ENCODE results near the gene MAEA.

DNA sequence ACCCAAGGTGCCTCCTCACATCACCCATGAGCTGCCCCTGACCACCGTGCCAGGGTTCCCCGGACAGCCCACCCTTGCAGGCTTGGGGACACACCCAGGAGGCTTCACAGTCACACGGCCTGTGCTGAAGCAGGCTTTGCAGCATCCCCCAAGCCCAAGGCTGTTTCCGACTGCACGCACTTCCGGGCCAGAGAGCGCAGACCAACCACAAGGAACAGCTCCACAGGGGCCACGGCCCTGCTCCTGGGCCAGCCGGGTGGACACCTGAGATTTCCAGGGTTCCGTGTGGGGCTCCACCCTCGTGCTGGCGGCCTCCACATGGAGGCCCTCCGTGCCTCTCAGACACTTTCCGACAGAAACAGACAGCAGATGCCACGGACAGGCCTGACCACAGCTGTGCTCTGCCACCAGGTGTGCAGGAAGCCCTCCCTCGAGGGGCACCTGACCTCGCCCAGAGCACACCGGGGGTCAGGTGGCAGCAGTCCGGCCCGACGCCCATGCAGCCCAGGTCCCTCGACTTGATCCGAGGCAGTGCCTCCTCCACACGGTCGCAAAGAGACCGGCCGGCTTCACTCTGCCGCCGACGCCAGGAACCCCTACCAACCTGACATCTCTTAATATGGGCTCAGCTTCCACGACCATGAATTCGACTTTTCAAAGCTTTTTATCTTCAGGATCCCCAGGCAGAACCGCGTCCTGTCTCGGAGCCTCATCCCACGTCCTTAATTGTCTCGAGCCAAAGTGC lies 48.8 kb upstream of the MAEA start:
- TF ChIP-seq POLR2A (IDR thresholded peaks at IDR 0.05) = no peak
- TF ChIP-seq, protein P1, sequence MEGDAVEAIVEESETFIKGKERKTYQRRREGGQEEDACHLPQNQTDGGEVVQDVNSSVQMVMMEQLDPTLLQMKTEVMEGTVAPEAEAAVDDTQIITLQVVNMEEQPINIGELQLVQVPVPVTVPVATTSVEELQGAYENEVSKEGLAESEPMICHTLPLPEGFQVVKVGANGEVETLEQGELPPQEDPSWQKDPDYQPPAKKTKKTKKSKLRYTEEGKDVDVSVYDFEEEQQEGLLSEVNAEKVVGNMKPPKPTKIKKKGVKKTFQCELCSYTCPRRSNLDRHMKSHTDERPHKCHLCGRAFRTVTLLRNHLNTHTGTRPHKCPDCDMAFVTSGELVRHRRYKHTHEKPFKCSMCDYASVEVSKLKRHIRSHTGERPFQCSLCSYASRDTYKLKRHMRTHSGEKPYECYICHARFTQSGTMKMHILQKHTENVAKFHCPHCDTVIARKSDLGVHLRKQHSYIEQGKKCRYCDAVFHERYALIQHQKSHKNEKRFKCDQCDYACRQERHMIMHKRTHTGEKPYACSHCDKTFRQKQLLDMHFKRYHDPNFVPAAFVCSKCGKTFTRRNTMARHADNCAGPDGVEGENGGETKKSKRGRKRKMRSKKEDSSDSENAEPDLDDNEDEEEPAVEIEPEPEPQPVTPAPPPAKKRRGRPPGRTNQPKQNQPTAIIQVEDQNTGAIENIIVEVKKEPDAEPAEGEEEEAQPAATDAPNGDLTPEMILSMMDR (IDR thresholded peaks at IDR 0.05) = no peak
